CD4-positive, alpha-beta T cell treated with Interleukin-21 for 1 hour (primary cell): Measurements from ENCODE around the gene TULP1.

ENCODE experiments used
- DNase-seq: peaks from one replicate; pipeline ENCODE4 v3.0.0-alpha.2; 2020

Gene TULP1

GRCh38 chr6:35481226-35481625, 31.5 kb downstream of the TULP1 start:
- no peak for DNase-seq

DNA sequence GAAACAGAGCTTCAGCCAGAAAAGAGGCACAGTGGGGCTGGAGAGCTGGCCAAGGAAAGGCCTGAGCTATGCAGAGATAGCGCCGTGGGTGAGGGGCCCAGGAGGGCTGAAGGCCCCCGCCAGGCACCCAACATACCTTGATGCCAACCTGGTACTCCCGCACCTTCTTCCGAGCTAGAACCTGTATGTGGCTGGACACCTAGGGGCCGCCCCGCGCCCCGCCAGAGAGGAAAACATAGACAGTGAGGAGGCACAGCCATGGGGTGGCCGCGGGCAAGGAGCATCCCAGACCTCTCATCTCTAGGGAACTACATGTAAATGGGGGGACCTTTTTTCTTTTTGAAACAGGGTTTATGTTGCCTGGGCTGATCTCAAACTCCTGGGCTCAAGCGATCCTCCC, 32.5 kb downstream of the TULP1 start:
- no peak for DNase-seq

GRCh38 chr6:35478259-35478658, 34.4 kb downstream of the TULP1 start:
- DNase-seq, result no peak

GRCh38 chr6:35477551-35478179, 35.0 kb downstream of the TULP1 start:
- no peak for DNase-seq

DNA sequence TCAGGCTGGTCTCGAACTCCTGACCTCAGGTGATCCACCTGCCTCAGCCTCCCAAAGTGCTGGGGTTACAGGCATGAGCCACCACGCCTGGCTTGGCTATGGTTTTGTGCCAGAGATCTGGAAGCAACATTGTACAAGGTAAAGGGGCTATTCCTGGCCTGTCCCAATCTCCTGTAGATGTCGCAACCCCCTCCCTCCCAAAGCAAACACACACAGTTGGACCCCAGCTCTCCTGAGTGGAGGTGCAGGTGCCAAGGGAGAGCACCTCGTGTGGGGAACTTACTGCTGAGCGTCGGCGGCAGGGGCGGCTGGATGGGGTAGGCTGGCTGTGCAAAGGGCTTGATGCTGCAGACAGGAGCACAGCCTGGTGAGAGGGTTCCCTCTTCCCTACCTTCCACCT, 35.7 kb downstream of the TULP1 start:
- DNase-seq, result no peak

DNA sequence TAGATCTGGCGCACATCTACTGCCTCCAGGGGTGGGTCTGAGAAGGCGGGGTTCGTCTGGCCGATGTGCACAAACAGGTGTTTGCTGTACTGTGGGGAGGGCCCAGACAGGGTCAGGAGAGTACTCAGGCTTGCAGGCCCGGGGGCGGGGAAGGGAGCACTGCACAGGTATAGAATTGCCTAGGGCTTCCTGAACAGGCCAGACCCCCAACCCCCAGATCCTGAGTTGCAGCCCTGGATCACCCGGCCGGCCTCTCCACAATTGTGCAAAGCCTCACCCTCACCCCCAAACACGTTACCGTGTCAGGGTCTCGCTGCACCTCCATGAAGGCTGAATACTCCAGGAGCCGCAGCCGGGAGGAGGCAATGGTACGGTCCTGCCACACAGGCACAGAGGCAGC, 36.7 kb downstream of the TULP1 start:
- no peak for DNase-seq

DNA sequence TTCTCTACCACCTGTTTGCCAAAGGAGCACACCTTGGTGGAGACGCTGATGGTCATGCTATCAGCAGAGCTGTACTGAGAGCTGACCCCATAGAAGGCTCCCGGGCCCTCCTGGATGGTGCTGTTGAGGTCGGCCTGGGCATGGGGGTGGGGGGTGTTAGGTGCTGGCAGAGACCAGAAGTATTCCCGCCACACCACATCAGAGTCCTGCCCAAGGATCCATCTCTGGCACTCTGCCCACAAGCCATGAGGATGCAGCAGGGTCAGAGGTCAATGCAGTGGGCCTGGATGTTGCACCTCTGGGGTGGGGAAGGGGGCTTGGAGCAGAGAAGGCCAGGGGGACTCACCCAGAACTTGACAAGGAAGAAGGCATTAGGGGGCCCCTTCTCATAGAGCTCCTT, 37.1 kb downstream of the TULP1 start:
- no peak for DNase-seq

GRCh38 chr6:35474942-35475570, 37.6 kb downstream of the TULP1 start:
- no peak for DNase-seq

DNA sequence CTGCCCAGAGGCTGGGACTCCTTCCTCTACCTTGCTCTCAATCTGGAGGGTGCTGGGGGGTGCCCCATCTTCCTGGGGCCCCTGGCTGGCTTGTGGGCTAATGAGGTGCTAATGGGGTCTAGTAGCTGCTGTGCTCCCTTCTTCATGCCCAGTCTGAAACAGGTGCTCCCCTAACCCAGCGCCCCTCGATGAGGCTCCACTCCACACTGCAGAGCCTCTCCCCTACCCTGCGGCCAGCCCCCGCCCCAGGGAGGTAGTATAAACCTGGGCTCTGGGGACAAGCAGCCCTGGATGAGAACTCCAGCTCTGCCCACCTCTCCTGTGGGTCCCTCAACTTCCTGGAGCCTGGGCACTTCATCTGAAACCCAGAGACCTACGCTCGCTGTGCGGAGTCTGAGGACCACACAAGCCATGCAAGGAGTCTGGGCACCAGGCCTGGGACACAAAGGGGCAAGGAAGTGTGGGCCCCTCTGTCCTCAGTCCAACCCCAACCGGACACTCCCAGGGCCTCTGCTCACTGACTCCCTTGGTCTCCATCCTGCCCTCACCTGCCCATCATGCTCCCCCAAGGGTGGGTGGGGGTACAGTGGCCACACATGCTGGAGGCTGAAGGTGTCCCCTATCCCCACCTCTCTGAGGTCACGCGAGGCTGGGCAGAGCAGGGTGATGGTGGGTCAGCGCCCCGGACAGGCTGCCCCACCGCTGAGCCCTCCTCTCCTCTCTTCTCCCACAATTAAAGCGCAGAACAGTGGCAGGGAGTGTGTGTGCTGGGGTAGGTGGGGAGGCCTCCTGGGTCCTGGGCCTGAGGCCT, 38.4 kb downstream of the TULP1 start:
- DNase-seq, result no peak

DNA sequence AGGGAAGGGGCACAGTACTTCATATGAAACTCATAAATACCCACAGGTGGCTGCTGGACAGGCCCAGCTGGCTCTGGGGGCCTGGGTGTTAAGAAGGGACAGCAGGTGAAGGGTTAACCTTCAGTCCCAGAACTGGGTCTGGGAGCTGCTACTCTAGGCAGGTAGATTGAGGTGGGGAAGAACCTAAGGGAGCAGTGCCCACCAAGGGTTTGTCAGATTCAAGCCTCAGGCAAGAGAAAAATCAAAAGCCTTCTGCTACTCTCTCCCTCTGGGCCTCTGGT, 38.9 kb downstream of the TULP1 start:
- no peak for DNase-seq

DNA sequence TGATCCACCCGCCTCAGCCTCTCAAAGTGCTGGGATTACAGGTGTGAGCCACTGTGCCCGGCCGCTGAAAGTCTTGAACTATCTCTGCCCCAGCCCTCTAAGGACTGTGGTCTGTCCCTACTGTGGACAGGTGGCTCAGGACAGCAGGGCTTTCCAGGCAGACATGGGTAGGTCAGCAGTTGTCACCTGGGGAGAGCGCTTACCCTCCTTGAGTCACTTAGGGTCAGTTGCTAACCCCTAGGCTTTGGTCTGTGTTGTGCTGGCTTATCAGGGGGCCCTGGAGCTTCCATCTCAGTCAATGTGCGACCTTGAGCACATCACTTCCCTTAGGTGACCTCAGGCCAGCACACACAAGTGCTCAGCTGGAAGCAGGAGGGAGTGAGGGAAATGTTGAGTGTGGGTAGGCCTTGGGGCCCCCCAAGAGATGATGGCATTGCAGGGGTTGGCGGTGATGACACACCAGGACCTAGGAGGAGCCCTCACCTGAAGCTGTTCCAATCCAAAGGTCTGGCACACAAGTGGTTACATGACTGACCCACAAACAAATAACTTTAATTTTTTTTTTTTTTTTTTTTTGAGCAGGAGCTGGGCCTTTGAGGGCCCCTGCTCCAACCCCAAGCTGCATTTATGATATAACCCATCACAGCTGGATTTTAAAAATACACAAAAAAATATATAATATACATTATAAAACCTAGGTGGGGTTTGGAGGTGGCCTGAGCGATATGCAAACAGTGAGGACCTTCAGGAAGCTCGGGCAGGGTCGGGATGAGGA, 39.4 kb downstream of the TULP1 start:
- DNase-seq, result no peak

DNA sequence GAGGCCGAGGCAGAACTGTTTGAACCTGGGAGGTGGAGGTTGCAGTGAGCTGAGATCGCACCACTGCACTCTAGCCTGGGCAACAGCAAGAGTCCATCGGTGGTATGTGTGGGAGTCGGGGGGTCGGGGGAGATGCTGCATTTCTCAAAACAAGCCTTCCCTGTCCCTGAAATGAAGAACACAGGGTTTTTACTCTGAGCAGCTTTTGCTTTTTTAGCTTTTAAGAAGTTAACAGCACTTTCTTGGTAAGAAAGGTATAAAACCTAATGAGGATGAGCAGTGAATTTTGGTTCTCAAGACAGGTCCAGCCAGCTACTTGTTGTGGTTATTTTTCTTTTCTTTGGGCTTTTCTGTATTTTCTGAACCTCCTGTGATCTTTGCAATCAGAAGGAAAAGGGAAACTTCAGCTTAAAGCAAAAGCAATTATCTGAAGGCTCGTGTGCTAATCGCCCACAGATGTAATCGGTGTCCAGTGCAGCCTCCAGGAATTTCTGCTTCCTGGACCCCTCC, 40.8 kb downstream of the TULP1 start:
- no peak for DNase-seq

- no peak for DNase-seq
Observed at GRCh38 chr6:35470663-35471120, 42.0 kb downstream of the TULP1 start.

- peak; percentile 38 for DNase-seq
Observed at GRCh38 chr6:35469751-35470662, 42.7 kb downstream of the TULP1 start.

- DNase-seq, result no peak
Observed at GRCh38 chr6:35468980-35469750, 43.5 kb downstream of the TULP1 start.

DNA sequence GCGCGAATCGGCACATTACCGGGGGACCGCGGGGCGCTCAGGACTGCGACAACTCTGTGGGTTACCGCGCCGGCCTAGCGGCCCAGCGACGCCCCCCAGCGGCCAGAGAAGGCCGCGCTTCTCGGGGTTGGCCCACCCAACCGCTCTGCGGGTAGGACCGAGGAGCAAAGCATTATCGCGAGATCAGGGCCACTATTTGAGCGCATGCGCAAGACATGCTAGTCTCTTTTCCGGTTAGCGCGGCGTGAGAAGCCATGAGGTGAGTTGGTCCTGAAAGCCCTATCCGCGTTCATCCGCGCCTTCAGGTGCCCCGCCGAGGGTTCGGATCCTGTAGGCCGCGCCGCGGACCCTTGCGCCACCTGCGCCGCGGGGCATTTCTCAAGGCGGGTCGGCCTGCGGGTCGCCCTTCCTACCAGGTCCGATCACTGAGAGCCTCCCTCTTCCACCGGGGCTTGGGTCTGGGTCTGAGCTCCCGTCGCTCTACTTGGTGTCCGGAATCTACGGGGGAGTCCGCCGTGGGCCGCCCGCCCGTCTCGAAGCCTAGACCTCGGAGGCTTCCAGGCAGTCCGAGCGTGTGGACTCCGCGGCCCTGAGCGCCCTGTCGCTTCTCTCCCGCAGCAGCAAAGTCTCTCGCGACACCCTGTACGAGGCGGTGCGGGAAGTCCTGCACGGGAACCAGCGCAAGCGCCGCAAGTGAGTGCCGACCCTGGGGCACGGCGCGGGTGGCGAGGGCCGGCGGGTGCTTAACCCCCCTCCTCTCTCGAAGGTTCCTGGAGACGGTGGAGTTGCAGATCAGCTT, 44.3 kb downstream of the TULP1 start, which contains the start of gene RPL10A:
Gene RPL10A (plus strand): TSS at position 221 of the 799 bp plus-strand sequence. CDS start 34 bp downstream, at position 255.
- DNase-seq, result peak; percentile 98

DNA sequence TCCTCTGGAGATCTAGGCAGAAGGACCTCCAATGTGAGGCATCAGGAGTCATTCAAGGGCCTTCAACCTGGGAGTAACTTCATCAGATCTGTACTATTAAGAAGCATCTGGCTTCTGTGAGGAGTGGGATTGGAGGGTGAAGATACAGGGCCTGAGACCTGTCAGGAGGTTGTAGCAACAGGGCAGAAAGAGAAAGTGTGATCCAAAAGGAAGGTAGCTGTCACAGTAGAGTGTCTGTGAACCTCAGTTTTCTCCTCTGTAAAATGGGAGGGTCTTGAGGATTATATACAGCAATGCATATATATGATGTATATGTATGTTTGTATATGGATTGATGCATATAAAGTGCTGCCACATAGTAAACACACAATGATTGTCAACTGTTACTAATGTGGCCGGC, 47.0 kb downstream of the TULP1 start:
- DNase-seq, result no peak

DNA sequence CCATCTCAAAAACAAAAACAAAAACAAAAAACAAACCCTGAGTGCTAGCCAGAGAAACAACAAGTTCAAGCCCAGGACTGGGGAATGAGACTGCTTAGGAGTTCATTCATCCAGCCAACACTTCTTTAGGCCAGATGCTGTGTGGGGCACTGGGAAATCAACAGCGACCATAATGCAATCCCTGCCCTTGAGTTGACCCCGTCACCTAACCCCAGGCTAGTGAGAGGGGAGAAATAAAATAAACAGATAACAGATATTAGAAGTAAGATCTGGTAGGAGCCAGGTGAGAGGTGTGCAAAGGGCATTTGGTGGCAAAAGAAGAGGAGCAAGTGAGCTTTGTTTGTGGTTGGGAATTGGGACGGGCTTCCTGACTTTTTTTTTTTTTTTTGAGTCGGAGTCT, 49.4 kb downstream of the TULP1 start:
- DNase-seq, result no peak

GRCh38 chr6:35461270-35461669, 51.4 kb downstream of the TULP1 start:
- DNase-seq, result no peak

- no peak for DNase-seq
Observed at GRCh38 chr6:35457907-35458306, 54.8 kb downstream of the TULP1 start.
